ENCODE data around the gene ANAPC7.
"Not testable (repeated sequence)": the region's sequence is repeated elsewhere in the genome, so short reads cannot be mapped to it uniquely, and the experiment has no call there.

ANAPC7 gene

GRCh38 chr12:110373962-110374611 lies 29.4 kb downstream of the ANAPC7 start:
- no peak for DNase-seq

GRCh38 chr12:110373425-110373824 lies 30.1 kb downstream of the ANAPC7 start:
- no peak for DNase-seq

- DNase-seq: no peak
These were observed 30.5 kb downstream of the ANAPC7 start for GRCh38 chr12:110373025-110373424.

- no peak for DNase-seq
These were observed 31.5 kb downstream of the ANAPC7 start for GRCh38 chr12:110372056-110372425.

- DNase-seq: no peak
These were observed 32.0 kb downstream of the ANAPC7 start for GRCh38 chr12:110371408-110372055.

- DNase-seq: no peak
These were observed 32.7 kb downstream of the ANAPC7 start for GRCh38 chr12:110370732-110371231.

GRCh38 chr12:110369992-110370391 lies 33.5 kb downstream of the ANAPC7 start:
- DNase-seq: no peak

GRCh38 chr12:110367181-110367864 lies 36.2 kb downstream of the ANAPC7 start:
- no peak for DNase-seq

- DNase-seq: no peak
These were observed 37.0 kb downstream of the ANAPC7 start for GRCh38 chr12:110366321-110367142.

GRCh38 chr12:110365489-110366320 lies 37.8 kb downstream of the ANAPC7 start:
- DNase-seq: no peak

GRCh38 chr12:110361216-110361615 lies 42.3 kb downstream of the ANAPC7 start:
- DNase-seq: no peak

GRCh38 chr12:110358384-110359097 lies 45.0 kb downstream of the ANAPC7 start:
- DNase-seq: not testable (repeated sequence)

GRCh38 chr12:110355073-110355472 lies 48.4 kb downstream of the ANAPC7 start:
- peak; percentile 11 for DNase-seq

- no peak for DNase-seq
These were observed 49.2 kb downstream of the ANAPC7 start for GRCh38 chr12:110354172-110354780.

GRCh38 chr12:110353211-110353965 lies 50.1 kb downstream of the ANAPC7 start:
- DNase-seq: no peak

GRCh38 chr12:110352401-110352800 lies 51.1 kb downstream of the ANAPC7 start:
- DNase-seq: no peak

GRCh38 chr12:110351119-110351518 lies 52.4 kb downstream of the ANAPC7 start:
- no peak for DNase-seq

GRCh38 chr12:110349514-110350151 lies 53.9 kb downstream of the ANAPC7 start:
- peak; percentile 20 for DNase-seq

GRCh38 chr12:110349096-110349495 lies 54.4 kb downstream of the ANAPC7 start:
- DNase-seq: no peak

All from effector CD4-positive, alpha-beta T cell (primary cell).